H1 (cell line): Measurements from ENCODE around the gene MEIOB. TPM values are rescaled to one million over a fixed set of nuclear protein-coding genes. Genes with fewer than 3 reads are reported as not detected.

Experiments used
- CTCF ChIA-PET: fragments of 300-600 bp; sonication (Branson Sonifier 250); formaldehyde crosslinking; loops from one replicate; lab custom pipeline; 2021; ENCODE audit not compliant: partially characterized antibody; lab: Charles Lee
- POLR2A ChIA-PET: fragments of 300-600 bp; sonication (Branson Sonifier 250); formaldehyde crosslinking; loops from one replicate; lab custom pipeline; 2021; ENCODE audit warnings: inconsistent platforms; ENCODE audit not compliant: partially characterized antibody; lab: Charles Lee
- DNase-seq, 2 experiments: peaks; one replicate each; pipeline versions ENCODE4 v3.0.0 to v3.0.0-alpha.2; 2010 to 2022; ENCODE audit warnings: low spot score in 2 of 2, low read depth in 1 of 2, mixed read lengths in 1 of 2
- FAIRE-seq: peaks from 2 replicates; lab custom pipeline; 2011; peaks lifted over from hg19 to GRCh38; lab: Jason Lieb, UNC
- H2AFZ ChIP-seq: 2 replicates; pipeline ENCODE4 v1.8.1; 2012; ENCODE audit warnings: low read length, inconsistent platforms
- H2AK5ac ChIP-seq: 2 replicates; pipeline ENCODE4 v1.6.1; 2013; ENCODE audit warnings: low read depth, low read length
- H2BK120ac ChIP-seq: replicated peaks from 2 replicates; pipeline ENCODE3; 2013; ENCODE audit warnings: low read depth, low read length, inconsistent platforms
- H2BK12ac ChIP-seq: 2 replicates; pipeline ENCODE4 v1.6.1; 2013; ENCODE audit warnings: low read depth, low read length
- H2BK15ac ChIP-seq: 2 replicates; pipeline ENCODE4 v1.6.1; 2013; ENCODE audit warnings: low read length
- H2BK20ac ChIP-seq: 2 replicates; pipeline ENCODE4 v1.6.1; 2013; ENCODE audit warnings: low read length
- H2BK5ac ChIP-seq: 2 replicates; pipeline ENCODE4 v1.6.1; 2013; ENCODE audit warnings: low read depth, low read length
- H3K14ac ChIP-seq: 2 replicates; pipeline ENCODE4 v1.6.1; 2013; ENCODE audit warnings: inconsistent platforms; ENCODE audit not compliant: insufficient read length
- H3K18ac ChIP-seq: 2 replicates; pipeline ENCODE4 v1.6.1; 2013; ENCODE audit warnings: low read length; ENCODE audit errors: extremely low read depth
- H3K23ac ChIP-seq: 2 replicates; pipeline ENCODE4 v1.6.1; 2013; ENCODE audit warnings: inconsistent platforms; ENCODE audit not compliant: insufficient read length
- H3K23me2 ChIP-seq: 2 replicates; pipeline ENCODE4 v1.6.1; 2013; ENCODE audit warnings: low read depth, low read length
- H3K27ac ChIP-seq: 2 replicates; pipeline ENCODE4 v1.6.1; 2011; ENCODE audit warnings: low read depth, low read length, inconsistent platforms
- H3K27me3 ChIP-seq, 4 experiments: replicated peaks in 1 of 4; 1 replicate in 1 of 4; 2 replicates in 3 of 4; pipeline versions ENCODE4 v1.6.1 to v1.8.1; 2011 to 2013; ENCODE audit warnings: low read length in 3 of 4, mild to moderate bottlenecking in 3 of 4, inconsistent platforms in 2 of 4, mixed read lengths in 2 of 4, moderate library complexity in 1 of 4; ENCODE audit not compliant: control insufficient read depth in 3 of 4, insufficient read depth in 3 of 4; ENCODE audit errors: extremely low read depth in 1 of 4
- H3K36me3 ChIP-seq, 4 experiments: 2 replicates each; pipeline versions ENCODE4 v1.6.1 to v1.8.1; 2011 to 2013; ENCODE audit warnings: mild to moderate bottlenecking in 4 of 4, low read length in 3 of 4, moderate library complexity in 2 of 4, control low read depth in 1 of 4, inconsistent platforms in 1 of 4; ENCODE audit not compliant: insufficient read depth in 4 of 4, control insufficient read depth in 2 of 4
- H3K4ac ChIP-seq: replicated peaks from 2 replicates; pipeline ENCODE3; 2013; ENCODE audit warnings: low read length, low read depth, mixed read lengths, inconsistent platforms; ENCODE audit not compliant: insufficient read length
- H3K4me1 ChIP-seq, 4 experiments: replicated peaks in 1 of 4; 1 replicate in 1 of 4; 2 replicates in 3 of 4; pipeline versions ENCODE4 v1.6.1 to v1.8.1; 2011 to 2013; ENCODE audit warnings: low read length in 3 of 4, inconsistent platforms in 2 of 4, mixed read lengths in 1 of 4; ENCODE audit not compliant: insufficient read depth in 4 of 4, control insufficient read depth in 3 of 4
- H3K4me2 ChIP-seq, 2 experiments: 2 replicates each; pipeline versions ENCODE4 v1.6.1 to v1.8.1; 2011 to 2013; ENCODE audit warnings: low read depth in 2 of 2, low read length in 2 of 2, control low read depth in 1 of 2, inconsistent platforms in 1 of 2, mild to moderate bottlenecking in 1 of 2; ENCODE audit not compliant: insufficient read depth in 1 of 2
- H3K4me3 ChIP-seq, 4 experiments: fragments of 200-600, 300-600 bp in 1 of 4; sonication (generic), shearing (Covaris generic), sonication (Bioruptor Twin) in 1 of 4; 2 replicates each; pipeline versions ENCODE4 v1.5.1 to v1.8.1; 2011 to 2016; ENCODE audit warnings: low read length in 4 of 4, low read depth in 3 of 4, control low read depth in 2 of 4, inconsistent platforms in 2 of 4, mild to moderate bottlenecking in 2 of 4, mixed read lengths in 1 of 4, moderate library complexity in 1 of 4; ENCODE audit not compliant: insufficient read depth in 2 of 4; ENCODE audit errors: extremely low read depth in 1 of 4
- H3K56ac ChIP-seq: replicated peaks from 2 replicates; pipeline ENCODE3; 2013; ENCODE audit warnings: low read depth, mild to moderate bottlenecking, mixed read lengths, low read length, inconsistent platforms; ENCODE audit not compliant: insufficient read length
- H3K79me1 ChIP-seq: 2 replicates; pipeline ENCODE4 v1.6.1; 2013; ENCODE audit warnings: low read depth, low read length, control low read depth
- H3K79me2 ChIP-seq, 2 experiments: 2 replicates each; pipeline versions ENCODE4 v1.6.1 to v1.8.1; 2012 to 2013; ENCODE audit warnings: low read length in 2 of 2, mild to moderate bottlenecking in 2 of 2, inconsistent platforms in 1 of 2; ENCODE audit not compliant: insufficient read depth in 2 of 2, control insufficient read depth in 1 of 2
- H3K9ac ChIP-seq, 4 experiments: replicated peaks in 1 of 4; 1 replicate in 1 of 4; 2 replicates in 3 of 4; pipeline versions ENCODE4 v1.6.1 to v1.8.1; 2011 to 2013; ENCODE audit warnings: low read depth in 3 of 4, low read length in 3 of 4, control low read depth in 2 of 4, mild to moderate bottlenecking in 2 of 4, moderate library complexity in 2 of 4, inconsistent platforms in 1 of 4; ENCODE audit errors: extremely low read depth in 1 of 4
- H3K9me3 ChIP-seq, 2 experiments: 2 replicates each; pipeline versions ENCODE4 v1.6.1 to v1.8.1; 2012 to 2013; ENCODE audit warnings: mild to moderate bottlenecking in 2 of 2, moderate library complexity in 2 of 2, control low read depth in 1 of 2, inconsistent platforms in 1 of 2, low read depth in 1 of 2, low read length in 1 of 2, mixed read lengths in 1 of 2; ENCODE audit not compliant: insufficient read depth in 2 of 2
- H4K20me1 ChIP-seq, 2 experiments: replicated peaks in 1 of 2; 2 replicates each; pipeline versions ENCODE3 to v1.8.1; 2011 to 2013; ENCODE audit warnings: inconsistent platforms in 2 of 2, low read length in 2 of 2, mild to moderate bottlenecking in 1 of 2; ENCODE audit not compliant: insufficient read depth in 2 of 2, control insufficient read depth in 1 of 2
- H4K5ac ChIP-seq: 2 replicates; pipeline ENCODE4 v1.6.1; 2013; ENCODE audit warnings: low read length, low read depth, mixed read lengths, inconsistent platforms; ENCODE audit not compliant: insufficient read length
- H4K8ac ChIP-seq: 2 replicates; pipeline ENCODE4 v1.8.0; 2013; ENCODE audit warnings: mild to moderate bottlenecking, moderate library complexity, low read length, inconsistent platforms; ENCODE audit not compliant: insufficient read depth; ENCODE audit errors: extremely low read depth
- H4K91ac ChIP-seq: replicated peaks from 2 replicates; pipeline ENCODE3; 2013; ENCODE audit warnings: low read length, mixed read lengths, inconsistent platforms; ENCODE audit not compliant: insufficient read length
- BACH1 ChIP-seq: IDR thresholded peaks from 2 replicates; pipeline ENCODE4 v1.6.1; 2012; ENCODE audit warnings: low read length, improper control_type of control experiment
- CEBPB ChIP-seq: IDR thresholded peaks from 2 replicates; pipeline ENCODE4 v1.6.1; 2012; ENCODE audit warnings: low read depth, low read length
- CHD2 ChIP-seq: IDR thresholded peaks from 2 replicates; pipeline ENCODE4 v1.6.1; 2012; ENCODE audit warnings: low read length, improper control_type of control experiment
- CTBP2 ChIP-seq: IDR thresholded peaks from 2 replicates; pipeline ENCODE4 v1.7.0; 2011; ENCODE audit warnings: borderline replicate concordance, mild to moderate bottlenecking, moderate library complexity, mixed read lengths, low read length; ENCODE audit not compliant: insufficient read depth, insufficient read length
- FOSL1 ChIP-seq: IDR thresholded peaks from 2 replicates; pipeline ENCODE4 v1.6.1; 2011; ENCODE audit warnings: mild to moderate bottlenecking, low read depth, low read length, moderate library complexity; ENCODE audit not compliant: insufficient read depth
- KDM1A ChIP-seq: fragments of 200-600, 300-600 bp; sonication (generic); IDR thresholded peaks from 2 replicates; pipeline ENCODE4 v1.7.1; 2016; ENCODE audit warnings: mild to moderate bottlenecking, low read length, borderline replicate concordance
- KDM5A ChIP-seq: fragments of 200-600 bp; IDR thresholded peaks from 2 replicates; pipeline ENCODE4 v1.7.1; 2012; ENCODE audit warnings: mild to moderate bottlenecking, low read length, inconsistent platforms, mixed read lengths
- NRF1 ChIP-seq: IDR thresholded peaks from 2 replicates; pipeline ENCODE4 v1.6.1; 2011; ENCODE audit warnings: mild to moderate bottlenecking, low read depth, low read length, improper control_type of control experiment
- SP2 ChIP-seq: IDR thresholded peaks from 2 replicates; pipeline ENCODE4 v1.6.1; 2012; ENCODE audit warnings: mild to moderate bottlenecking, low read length, inconsistent platforms
- WGBS, 2 experiments: shearing (Covaris generic) in 1 of 2; methylation state at CpG; one replicate each; pipeline versions ENCODE4 v1.1.6 to v1.1.7; 2013 to 2015; ENCODE audit warnings: low lambda C conversion rate in 2 of 2, mixed read lengths in 2 of 2, inconsistent platforms in 1 of 2, low coverage in 1 of 2, missing lambda C conversion rate in 1 of 2; ENCODE audit not compliant: insufficient replicate concordance in 2 of 2, insufficient coverage in 1 of 2, insufficient read length in 1 of 2; ENCODE audit errors: extremely low coverage in 1 of 2, missing lambda C conversion rate in 1 of 2; 5-methylcytosine and 5-hydroxymethylcytosine counted together
- polyA plus RNA-seq, 7 experiments: library from polyadenylated mRNA; depleted of rRNA in 3 of 7; stranded (reverse) in 5 of 7; unstranded in 2 of 7; fragments of >200 nt in 5 of 7; fragments of 200-250 nt in 2 of 7; gene quantifications; 1 replicate in 5 of 7; 2 replicates in 1 of 7; 4 replicates in 1 of 7; pipeline versions ENCODE4 v1.2.1 to v1.2.3, GENCODE V29; 2011 to 2013; ENCODE audit warnings: missing spikeins in 2 of 7, mixed read lengths in 2 of 7
- total RNA-seq: library from RNA; stranded (reverse); fragmentation: NEBNext Ultra II Directional; extraction: Animal tissue kit (Norgen Biotek cat#: 25700); gene quantifications from 2 replicates; pipeline ENCODE4 v1.2.1, GENCODE V29; 2021
- TF ChIP-seq, protein P1 (sequence below): IDR thresholded peaks from 2 replicates; pipeline ENCODE4 v1.6.1; 2012; ENCODE audit warnings: low read length, inconsistent platforms

Gene MEIOB
- total and polyA plus RNA-seq, 2 of the 8 experiments (the other 6 are each of a cell fraction or from before 2014, with no cell fraction given) = 0.63 to 1.1 TPM

DNA sequence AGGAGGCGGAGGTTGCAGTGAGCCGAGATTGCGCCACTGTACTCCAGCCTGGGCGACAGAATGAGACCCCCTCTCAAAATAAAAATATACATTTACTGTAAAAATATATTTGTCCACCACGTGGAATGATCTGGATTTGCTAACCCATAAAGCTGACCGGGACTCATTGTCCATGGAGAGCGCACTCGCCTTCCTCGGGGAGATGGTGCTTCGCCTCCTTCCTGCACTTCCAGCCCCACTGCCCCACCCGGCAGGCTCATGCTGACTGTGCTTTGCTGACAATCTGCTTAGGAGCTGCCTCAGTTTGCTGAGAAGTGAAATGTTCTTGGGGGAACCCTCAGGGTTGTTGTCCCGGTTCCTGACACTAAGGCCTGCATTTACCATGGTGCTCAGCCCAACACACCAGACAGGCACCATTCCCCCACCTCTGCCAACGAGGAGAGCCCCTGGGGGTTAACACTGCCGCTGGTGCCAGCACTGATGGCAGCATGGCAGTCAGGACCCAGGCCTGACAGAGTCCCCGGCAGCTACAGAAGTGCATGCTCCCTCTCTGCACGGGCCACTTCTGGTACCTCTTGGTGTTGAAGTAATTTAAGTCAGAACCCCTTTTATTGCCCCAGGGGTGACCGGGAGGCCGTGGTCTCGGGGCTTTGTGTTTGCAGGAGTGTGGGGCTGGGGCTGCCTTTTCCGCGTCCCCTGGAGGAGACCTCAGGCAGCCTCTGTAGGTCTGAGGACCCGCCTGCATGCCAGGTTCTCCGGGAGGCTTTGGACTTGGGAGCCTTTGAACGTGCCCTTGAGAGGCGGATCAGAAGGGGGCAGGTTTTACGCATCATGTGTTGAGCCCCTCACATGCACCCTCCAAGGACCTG lies 86.8 kb downstream of the MEIOB start:
- Histone ChIP-seq H4K91ac (no peak overlapping the region), H3K18ac (no peak overlapping the region), H2BK120ac (no peak overlapping the region), H3K4me2 (no peak overlapping the region), H3K27me3 (no peaks in the 10 kb centered on the region), H3K79me1 (peaks cover 16% of the 10 kb centered on the region; the same call in 1 of the 2 replicates), H2BK20ac (no peak overlapping the region), H2BK5ac (no peak overlapping the region), H2BK15ac (no peak overlapping the region), H2AK5ac (no peak overlapping the region), H3K14ac (no peak overlapping the region), H3K36me3 (peaks cover 0 to 29% (median 3%) of the 10 kb centered on the region in 4 experiments; a peak in 4 of 8 replicates), H3K9me3 (no peaks in the 10 kb centered on the region), H4K5ac (no peak overlapping the region), H3K23me2 (peaks cover 3% of the 10 kb centered on the region; the same call in 1 of the 2 replicates), H3K79me2 (peaks cover 0 to 35% of the 10 kb centered on the region in 2 experiments; a peak in 3 of 4 replicates), H3K4ac (no peak overlapping the region), H4K20me1 (peaks cover 20 to 25% of the 10 kb centered on the region in 2 experiments), H4K8ac (no peak overlapping the region), H3K9ac (no peak overlapping the region), H2BK12ac (no peak overlapping the region), H3K4me3 (no peak overlapping the region), H3K56ac (no peak overlapping the region), H2AFZ (no peak overlapping the region), H3K23ac (no peak overlapping the region), H3K27ac (no peak overlapping the region), H3K4me1 (peaks cover 0 to 7% (median 4%) of the 10 kb centered on the region in 4 experiments; a peak in 5 of 7 replicates)
- DNase-seq (no peak), FAIRE-seq (no peak)
- 92% methylated on average over 26 of the region's 26 CpGs; no CpG with 5 or more reads in 1 of the 2 experiments for WGBS, 2 experiments
- ChIA-PET CTCF (interaction anchor here (0.5 to 1.4 kb wide), 4 partner anchors 11 to 271 kb away, joined by 3 to 4 read pairs (median 3); partner anchors contain the start of gene FAHD1), POLR2A (interaction anchor here (0.7 to 12.0 kb wide), 4 partner anchors 8 to 42 kb away, joined by 4 to 246 read pairs (median 8); partner anchors contain the start of genes EME2, FAHD1, HAGH and MRPS34)
- TF ChIP-seq CTBP2 = no peak
- no peak for TF ChIP-seq SP2
- TF ChIP-seq CHD2 = no peak
- no peak for TF ChIP-seq CEBPB
- TF ChIP-seq BACH1 = no peak
- TF ChIP-seq FOSL1 = no peak
- no peak for TF ChIP-seq KDM5A
- TF ChIP-seq, protein P1, sequence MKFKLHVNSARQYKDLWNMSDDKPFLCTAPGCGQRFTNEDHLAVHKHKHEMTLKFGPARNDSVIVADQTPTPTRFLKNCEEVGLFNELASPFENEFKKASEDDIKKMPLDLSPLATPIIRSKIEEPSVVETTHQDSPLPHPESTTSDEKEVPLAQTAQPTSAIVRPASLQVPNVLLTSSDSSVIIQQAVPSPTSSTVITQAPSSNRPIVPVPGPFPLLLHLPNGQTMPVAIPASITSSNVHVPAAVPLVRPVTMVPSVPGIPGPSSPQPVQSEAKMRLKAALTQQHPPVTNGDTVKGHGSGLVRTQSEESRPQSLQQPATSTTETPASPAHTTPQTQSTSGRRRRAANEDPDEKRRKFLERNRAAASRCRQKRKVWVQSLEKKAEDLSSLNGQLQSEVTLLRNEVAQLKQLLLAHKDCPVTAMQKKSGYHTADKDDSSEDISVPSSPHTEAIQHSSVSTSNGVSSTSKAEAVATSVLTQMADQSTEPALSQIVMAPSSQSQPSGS = no peak
- TF ChIP-seq NRF1 = no peak
- no peak for TF ChIP-seq KDM1A
